Tongue (tissue), 2 donors: Measurements from ENCODE around the gene TNFAIP1. TPM values are rescaled to one million over a fixed set of nuclear protein-coding genes. Genes with fewer than 3 reads are reported as not detected.

Experiments used
- DNase-seq: peaks from one replicate; pipeline ENCODE4 v3.0.0-alpha.2; 2015
- total RNA-seq: library from RNA; depleted of rRNA; stranded (reverse); fragments of >200 nt; gene quantifications from one replicate; pipeline ENCODE4 v1.2.3, GENCODE V29; 2014

The TNFAIP1 gene
- total RNA-seq, 1 donor from 2014 or later, result 26.6 TPM

DNA sequence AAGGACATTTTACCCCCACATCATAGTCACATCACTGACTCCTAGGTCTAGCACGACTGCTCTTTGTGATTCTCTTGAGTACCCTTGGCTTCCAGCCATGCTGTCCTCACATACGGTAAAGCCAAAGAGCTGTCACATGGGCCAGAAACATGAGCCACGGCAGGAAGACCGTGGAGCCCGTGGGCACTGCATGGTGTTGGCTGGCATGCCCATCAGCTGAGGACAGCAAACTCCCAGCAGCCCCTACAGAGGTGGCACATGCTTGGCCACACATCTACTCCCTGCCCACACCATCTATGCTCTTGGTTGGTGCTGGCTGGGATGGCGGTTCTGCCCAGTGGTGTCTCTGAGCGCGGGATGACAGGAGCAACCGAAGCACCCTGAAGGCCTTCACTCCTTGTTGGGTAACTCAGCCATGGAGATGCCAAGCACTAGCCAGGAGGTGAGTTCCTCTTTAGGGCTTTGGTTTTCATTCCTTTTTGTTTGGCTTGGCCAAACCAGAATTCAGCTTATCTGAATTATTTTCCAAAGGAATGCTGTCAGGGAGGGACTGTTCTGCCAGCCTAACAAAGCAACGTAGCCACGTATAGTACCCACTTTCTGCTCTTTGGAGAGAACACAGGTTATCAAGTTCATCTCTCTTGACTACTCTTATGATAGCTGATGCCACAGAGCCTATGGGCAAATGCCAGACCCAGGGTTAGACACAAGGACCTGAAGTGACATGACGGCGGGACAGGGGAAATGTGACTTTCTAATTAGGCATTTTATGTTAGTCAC lies 10.0 kb downstream of the TNFAIP1 start:
- no peak for DNase-seq

- no peak for DNase-seq
Observed at GRCh38 chr17:28346199-28346580, 10.6 kb downstream of the TNFAIP1 start.

GRCh38 chr17:28346746-28347246 lies 11.2 kb downstream of the TNFAIP1 start:
- DNase-seq, result no peak

DNA sequence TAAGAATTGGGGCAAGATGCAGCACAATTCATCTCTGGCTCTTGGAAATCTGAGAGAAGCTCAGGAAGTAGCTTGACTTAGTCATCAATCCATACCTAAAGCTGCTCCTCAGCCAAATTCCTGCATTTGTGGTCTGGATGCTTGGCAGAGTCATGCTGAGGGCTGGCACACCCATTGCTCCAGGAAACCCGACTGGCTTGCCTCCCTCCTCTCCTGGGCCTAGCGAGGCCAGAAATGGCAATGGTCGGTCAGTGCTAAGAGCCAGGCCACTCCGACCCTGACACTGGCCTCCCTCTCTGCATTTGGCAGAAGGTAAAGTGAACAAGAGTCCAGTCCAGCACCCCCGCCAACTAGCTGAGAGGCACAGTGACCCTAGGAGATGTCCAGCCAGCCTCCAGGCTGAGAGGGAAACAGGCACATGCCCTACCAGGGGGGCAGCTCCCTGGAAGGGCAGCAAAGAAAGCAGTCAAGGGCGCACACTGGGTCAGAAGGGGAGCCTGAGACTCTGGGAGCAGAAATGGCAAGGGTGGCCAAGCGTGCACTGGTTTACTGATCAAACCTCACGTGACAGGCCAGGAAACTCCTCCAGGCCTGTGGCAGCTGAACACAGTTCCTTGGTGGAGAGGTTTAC lies 11.8 kb downstream of the TNFAIP1 start:
- no peak for DNase-seq

GRCh38 chr17:28348979-28349378 lies 13.4 kb downstream of the TNFAIP1 start:
- no peak for DNase-seq

- DNase-seq, result no peak
Observed at GRCh38 chr17:28350271-28350670, 14.7 kb downstream of the TNFAIP1 start.

GRCh38 chr17:28357061-28357900 lies 21.7 kb downstream of the TNFAIP1 start, which contains the start of gene POLDIP2:
POLDIP2 (minus strand) TSS chr17:28357527; CDS start chr17:28357448, 79 bp downstream.
- peak; percentile 98 for DNase-seq

DNA sequence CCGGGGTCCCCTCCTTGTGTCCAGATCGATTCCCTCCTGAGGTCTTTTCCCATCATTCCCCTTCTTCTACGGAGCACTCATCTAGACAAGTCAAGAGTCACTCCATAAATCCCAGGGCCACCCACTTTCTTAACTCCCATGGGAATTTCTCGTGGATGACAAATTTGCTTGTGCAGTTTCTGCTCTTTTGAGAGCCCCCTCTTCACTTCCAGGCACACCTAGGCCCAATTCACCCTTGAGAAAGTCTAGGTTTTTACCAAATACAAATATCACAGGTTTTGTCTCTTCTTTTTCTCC lies 22.3 kb downstream of the TNFAIP1 start:
- DNase-seq, result no peak

DNA sequence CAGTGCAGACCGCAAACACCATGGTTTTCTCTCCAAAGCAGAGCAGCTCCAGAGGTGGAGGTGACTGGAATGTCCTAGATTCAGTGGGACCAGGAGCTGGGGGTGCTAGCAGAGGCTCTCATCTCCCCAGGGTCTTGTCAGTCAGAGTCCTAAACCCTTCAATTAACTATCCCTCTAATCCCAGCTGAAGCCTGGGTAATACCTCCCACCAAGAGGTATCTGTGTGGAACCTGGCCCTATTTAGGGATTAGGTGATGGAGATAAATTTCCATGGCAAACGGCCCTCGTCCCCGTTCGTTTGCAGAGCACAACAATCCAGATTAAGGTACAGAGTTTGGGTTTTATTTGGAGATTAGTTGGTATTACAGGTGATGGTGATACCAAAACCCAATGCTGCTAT lies 27.6 kb downstream of the TNFAIP1 start:
- DNase-seq, result no peak

DNA sequence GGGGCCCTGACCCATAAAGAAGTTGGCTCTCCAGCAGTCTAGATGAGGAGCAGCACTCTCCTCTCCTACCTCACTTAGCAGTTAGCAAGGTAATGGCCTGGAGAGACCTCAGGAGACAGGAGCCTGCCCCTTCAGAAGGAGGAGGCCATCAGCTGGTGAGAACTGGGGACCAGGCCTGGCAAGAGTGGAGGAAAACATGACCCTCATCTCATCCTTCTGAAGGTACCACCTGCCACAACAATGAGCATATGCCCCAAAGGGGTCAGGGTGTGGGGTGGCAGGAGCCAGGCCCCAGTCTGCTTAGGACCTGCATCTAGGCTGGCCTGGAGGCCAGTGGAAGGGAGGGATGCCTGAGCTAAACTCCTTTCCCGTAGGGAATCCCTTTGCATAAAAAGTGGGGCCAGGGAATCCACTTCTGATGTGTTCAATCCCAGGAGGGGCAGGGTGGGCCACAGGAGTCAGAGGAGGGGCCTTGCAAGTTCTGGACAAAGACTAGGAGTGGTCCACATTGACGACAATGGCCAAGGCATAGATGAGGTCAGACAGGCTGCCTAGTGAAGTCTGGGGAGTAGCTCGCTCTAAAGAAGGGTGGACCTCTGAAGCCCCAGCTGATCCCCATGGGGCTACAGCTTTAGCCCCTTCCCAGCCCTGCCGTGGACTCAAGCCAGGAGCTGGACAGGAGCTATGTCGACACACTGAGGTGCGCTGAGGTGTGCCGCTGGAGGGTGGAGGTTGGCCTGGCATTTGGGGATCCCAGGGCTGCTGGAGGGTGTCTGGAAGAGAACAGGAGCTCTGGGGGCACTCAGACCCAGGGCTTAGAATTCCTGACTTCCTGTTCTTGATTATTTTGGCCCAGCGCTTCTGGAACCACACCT lies 28.5 kb downstream of the TNFAIP1 start:
- no peak for DNase-seq

GRCh38 chr17:28364665-28365363 lies 29.3 kb downstream of the TNFAIP1 start, which contains the start of gene SEBOX:
SEBOX (minus strand) TSS chr17:28365199; CDS start chr17:28365151, 48 bp downstream.
- DNase-seq, result no peak

- DNase-seq, result no peak
Observed at GRCh38 chr17:28365487-28365886, 29.9 kb downstream of the TNFAIP1 start.

DNA sequence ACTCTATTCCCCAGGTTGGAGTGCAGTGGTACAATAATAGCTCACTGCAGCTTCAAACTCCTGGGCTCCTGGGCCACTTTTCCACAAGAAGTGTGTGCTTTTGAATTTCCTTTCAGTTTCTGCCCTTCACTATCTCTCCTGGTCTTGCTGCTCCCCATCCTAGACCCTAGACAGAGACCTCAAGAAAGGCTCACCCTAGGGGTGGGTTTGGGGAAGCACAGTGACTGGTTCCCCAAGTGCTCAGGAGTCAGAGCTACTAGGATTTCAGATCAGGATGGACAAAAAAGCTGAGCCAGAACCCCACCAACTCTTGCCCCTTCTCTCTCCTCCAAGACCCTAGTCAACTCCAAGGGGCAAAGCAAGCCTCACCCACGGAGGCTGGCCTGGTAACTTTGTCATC lies 31.0 kb downstream of the TNFAIP1 start:
- DNase-seq, result no peak

GRCh38 chr17:28367641-28368305 lies 32.2 kb downstream of the TNFAIP1 start:
- DNase-seq, result no peak

GRCh38 chr17:28368306-28368831 lies 32.8 kb downstream of the TNFAIP1 start:
- no peak for DNase-seq

DNA sequence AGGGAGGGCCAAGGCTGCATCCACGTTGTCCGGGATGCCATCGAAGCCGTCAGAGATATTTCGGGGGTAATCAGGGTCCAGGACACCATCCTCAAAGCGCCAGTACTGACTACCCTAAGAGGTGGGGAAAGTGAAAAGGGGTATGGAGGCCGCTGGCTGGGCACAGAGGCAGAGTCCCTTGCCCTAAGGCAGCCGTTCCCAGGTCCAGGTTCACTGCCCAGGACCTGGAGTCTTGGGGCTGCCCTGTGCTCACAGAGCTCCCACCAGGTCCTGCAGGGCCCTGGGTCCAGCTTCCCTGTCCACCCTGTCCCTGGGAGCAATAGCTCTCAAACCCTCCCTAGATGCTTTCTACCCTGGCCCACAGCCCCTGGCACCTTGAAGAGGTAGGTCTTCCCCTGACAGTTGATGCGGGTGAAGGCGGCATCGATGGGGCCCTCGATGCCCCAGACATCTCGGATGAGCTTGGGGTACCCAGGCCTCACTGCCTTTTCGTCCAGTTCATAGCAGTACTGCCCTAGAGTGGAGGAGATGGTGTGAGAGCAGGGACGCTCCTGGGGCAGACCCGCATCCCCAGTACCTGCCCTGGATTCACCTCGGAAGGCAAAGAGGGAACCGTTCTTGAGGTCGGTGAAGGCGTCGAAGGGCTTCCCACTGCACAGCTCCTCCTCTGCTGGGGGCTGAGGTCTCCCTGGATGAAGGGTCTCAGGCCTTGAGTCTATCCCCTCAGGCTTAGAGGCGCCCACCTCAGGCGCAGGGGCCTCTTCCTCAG lies 33.5 kb downstream of the TNFAIP1 start:
- DNase-seq, result no peak

- no peak for DNase-seq
Observed at GRCh38 chr17:28369684-28370034, 34.1 kb downstream of the TNFAIP1 start.

DNA sequence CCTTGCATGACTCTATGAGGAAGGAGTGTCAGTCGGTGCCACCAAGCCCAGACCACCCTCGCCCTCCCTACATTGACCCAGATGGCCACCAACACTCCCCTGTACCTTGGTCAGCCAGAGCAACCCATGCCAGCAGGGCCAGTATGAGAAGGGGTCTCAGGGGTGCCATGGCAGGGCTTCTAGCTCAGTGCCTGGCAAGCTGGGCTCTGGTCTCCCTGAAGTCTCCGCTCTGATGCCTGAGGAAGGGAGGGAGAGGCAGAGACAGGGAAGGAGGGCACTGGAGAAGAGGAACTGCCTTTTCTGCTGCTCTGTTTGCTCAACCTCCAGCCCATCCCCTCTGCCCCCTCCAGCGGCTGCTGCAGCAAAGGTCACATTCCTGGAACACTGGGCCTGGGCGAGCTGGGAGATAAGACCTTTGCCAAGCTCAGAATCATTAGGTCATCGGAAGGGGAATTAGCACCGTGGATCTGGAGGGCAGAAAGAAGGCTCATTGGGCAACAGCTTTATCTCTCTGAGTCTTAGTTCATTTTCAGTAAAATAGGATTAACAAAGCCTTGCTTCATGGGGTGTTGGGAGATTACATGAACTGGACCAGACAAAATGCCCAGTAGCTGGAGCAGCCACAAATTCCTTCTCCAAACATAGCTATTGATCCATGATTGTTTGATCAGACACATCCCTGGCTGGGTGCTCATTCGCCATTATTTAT lies 34.6 kb downstream of the TNFAIP1 start, which contains the start of gene VTN:
VTN (minus strand) TSS at position 273 of the 709 bp plus-strand sequence; CDS start at position 169, 104 bp downstream.
- no peak for DNase-seq

DNA sequence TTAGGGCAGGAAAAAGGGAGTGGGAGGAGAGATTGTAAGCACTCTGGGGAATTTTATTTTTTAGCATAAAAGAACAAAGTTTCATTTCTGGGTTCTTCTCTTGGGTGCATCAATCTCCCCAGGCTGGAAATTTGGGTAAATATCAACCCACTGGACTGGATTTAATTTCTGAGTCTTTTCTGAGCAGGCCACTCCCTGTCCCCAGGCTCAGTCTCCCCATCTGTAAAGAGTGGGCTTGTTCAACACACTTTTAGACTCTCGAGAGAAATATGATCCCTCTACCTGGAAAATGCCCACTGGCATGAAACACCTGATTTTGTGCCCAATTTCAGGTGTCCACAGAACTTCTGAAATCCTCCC lies 35.2 kb downstream of the TNFAIP1 start:
- DNase-seq, result no peak
